MM.1S (cell line): ENCODE measurements around the gene CUTA.

Experiments used
- EZH2 ChIP-seq: fragments of 300-600 bp; sonication (generic); optimal IDR thresholded peaks from 2 replicates; pipeline ENCODE3; 2017; ENCODE audit warnings: low read depth, mild to moderate bottlenecking, antibody characterized with exemption, low read length, mixed read lengths
- EZH2phosphoT487 ChIP-seq: fragments of 300-600 bp; sonication (generic); IDR thresholded peaks from 2 replicates; pipeline ENCODE4 v1.6.1; 2018; ENCODE audit warnings: antibody characterized with exemption, low read length
- TF ChIP-seq, protein P1 (sequence below): fragments of 300-600 bp; sonication (generic); IDR thresholded peaks from 2 replicates; pipeline ENCODE4 v1.5.1; 2016; ENCODE audit warnings: antibody characterized with exemption, low read length, mixed read lengths

GRCh38 chr6:33432546-33432945, 14.6 kb upstream of the CUTA start:
- no peak for TF ChIP-seq EZH2
- TF ChIP-seq, protein P1, sequence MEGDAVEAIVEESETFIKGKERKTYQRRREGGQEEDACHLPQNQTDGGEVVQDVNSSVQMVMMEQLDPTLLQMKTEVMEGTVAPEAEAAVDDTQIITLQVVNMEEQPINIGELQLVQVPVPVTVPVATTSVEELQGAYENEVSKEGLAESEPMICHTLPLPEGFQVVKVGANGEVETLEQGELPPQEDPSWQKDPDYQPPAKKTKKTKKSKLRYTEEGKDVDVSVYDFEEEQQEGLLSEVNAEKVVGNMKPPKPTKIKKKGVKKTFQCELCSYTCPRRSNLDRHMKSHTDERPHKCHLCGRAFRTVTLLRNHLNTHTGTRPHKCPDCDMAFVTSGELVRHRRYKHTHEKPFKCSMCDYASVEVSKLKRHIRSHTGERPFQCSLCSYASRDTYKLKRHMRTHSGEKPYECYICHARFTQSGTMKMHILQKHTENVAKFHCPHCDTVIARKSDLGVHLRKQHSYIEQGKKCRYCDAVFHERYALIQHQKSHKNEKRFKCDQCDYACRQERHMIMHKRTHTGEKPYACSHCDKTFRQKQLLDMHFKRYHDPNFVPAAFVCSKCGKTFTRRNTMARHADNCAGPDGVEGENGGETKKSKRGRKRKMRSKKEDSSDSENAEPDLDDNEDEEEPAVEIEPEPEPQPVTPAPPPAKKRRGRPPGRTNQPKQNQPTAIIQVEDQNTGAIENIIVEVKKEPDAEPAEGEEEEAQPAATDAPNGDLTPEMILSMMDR: no peak
- TF ChIP-seq EZH2phosphoT487: no peak
